Fibroblast of peridontal ligament (primary cell): Measurements from ENCODE around the gene CD300LG.
A peak's percentile ranks its signal among the peaks of the same experiment; 100 is the strongest.
"Not testable (repeated sequence)": the region's sequence is repeated elsewhere in the genome, so short reads cannot be mapped to it uniquely, and the experiment has no call there.

Source experiments
- DNase-seq: peaks from one replicate; pipeline ENCODE4 v3.0.0-alpha.2; 2010; ENCODE audit errors: extremely low read depth

The CD300LG gene

GRCh38 chr17:43879723-43880419, 32.9 kb downstream of the CD300LG start:
- no peak for DNase-seq

- peak; percentile 2 for DNase-seq
Observed at GRCh38 chr17:43880420-43880991, 33.5 kb downstream of the CD300LG start.

GRCh38 chr17:43881181-43881580, 34.2 kb downstream of the CD300LG start:
- no peak for DNase-seq

GRCh38 chr17:43881758-43882505, 35.0 kb downstream of the CD300LG start:
- no peak for DNase-seq

GRCh38 chr17:43882761-43883415, 35.9 kb downstream of the CD300LG start:
- DNase-seq: no peak

GRCh38 chr17:43888548-43888947, 41.6 kb downstream of the CD300LG start:
- DNase-seq: no peak

- DNase-seq: no peak
Observed at GRCh38 chr17:43890240-43890639, 43.3 kb downstream of the CD300LG start.

GRCh38 chr17:43891851-43892646, 45.1 kb downstream of the CD300LG start:
- DNase-seq: peak; percentile 75

- peak; percentile 56 for DNase-seq
Observed at GRCh38 chr17:43892647-43892952, 45.6 kb downstream of the CD300LG start.

- DNase-seq: not testable (repeated sequence)
Observed at GRCh38 chr17:43894494-43894893, 47.5 kb downstream of the CD300LG start.

- no peak for DNase-seq
Observed at GRCh38 chr17:43897831-43898230, 50.9 kb downstream of the CD300LG start.

GRCh38 chr17:43898446-43898845, 51.5 kb downstream of the CD300LG start:
- DNase-seq: no peak

- DNase-seq: peak; percentile 71
Observed at GRCh38 chr17:43900183-43900857, 53.3 kb downstream of the CD300LG start.

GRCh38 chr17:43900858-43901754, 54.1 kb downstream of the CD300LG start:
- no peak for DNase-seq

GRCh38 chr17:43901861-43902589, 55.0 kb downstream of the CD300LG start:
- no peak for DNase-seq

GRCh38 chr17:43905400-43905984, 58.5 kb downstream of the CD300LG start:
- no peak for DNase-seq

- peak; percentile 48 for DNase-seq
Observed at GRCh38 chr17:43905985-43906852, 59.2 kb downstream of the CD300LG start.

- DNase-seq: no peak
Observed at GRCh38 chr17:43906951-43907424, 60.0 kb downstream of the CD300LG start.
